Hepatocyte (in vitro differentiated cells): ENCODE data around the gene C11orf65. TPM values are rescaled to one million over a fixed set of nuclear protein-coding genes. Genes with fewer than 3 reads are reported as not detected.

Source experiments
- DNase-seq: peaks from one replicate; pipeline ENCODE4 v3.0.0-alpha.2; 2016; ENCODE audit warnings: low spot score
- H2AFZ ChIP-seq: fragments of 200-600 bp; sonication (generic); 2 replicates; pipeline ENCODE4 v1.6.0; 2016; ENCODE audit warnings: antibody characterized with exemption, mild to moderate bottlenecking
- H3K27ac ChIP-seq: fragments of 200-600 bp; sonication (generic); 2 replicates; pipeline ENCODE4 v1.5.1; 2016; ENCODE audit warnings: mild to moderate bottlenecking
- H3K27me3 ChIP-seq: fragments of 200-600 bp; sonication (generic); 2 replicates; pipeline ENCODE4 v1.6.1; 2016
- H3K36me3 ChIP-seq: fragments of 200-600 bp; sonication (generic); replicated peaks from 2 replicates; pipeline ENCODE4 v1.5.1; 2016; ENCODE audit warnings: low read depth; ENCODE audit not compliant: insufficient read depth
- H3K4me1 ChIP-seq: fragments of 200-600 bp; sonication (generic); 2 replicates; pipeline ENCODE4 v1.5.1; 2016; ENCODE audit warnings: mild to moderate bottlenecking, moderate library complexity; ENCODE audit not compliant: insufficient read depth
- H3K4me2 ChIP-seq: fragments of 200-600 bp; sonication (generic); 2 replicates; pipeline ENCODE4 v1.6.0; 2016
- H3K4me3 ChIP-seq: fragments of 200-600 bp; sonication (generic); 2 replicates; pipeline ENCODE4 v1.5.1; 2016; ENCODE audit warnings: mild to moderate bottlenecking
- H3K79me2 ChIP-seq: fragments of 200-600 bp; sonication (generic); 2 replicates; pipeline ENCODE4 v1.6.0; 2017; ENCODE audit warnings: mild to moderate bottlenecking
- H3K9me2 ChIP-seq: fragments of 200-600 bp; sonication (generic); replicated peaks from 2 replicates; pipeline ENCODE4 v1.6.0; 2017; ENCODE audit warnings: mild to moderate bottlenecking; ENCODE audit not compliant: insufficient read depth
- H3K9me3 ChIP-seq: fragments of 200-600 bp; sonication (generic); 2 replicates; pipeline ENCODE4 v1.5.1; 2016; ENCODE audit warnings: low read depth, mild to moderate bottlenecking
- H4K20me1 ChIP-seq: fragments of 200-600 bp; sonication (generic); 2 replicates; pipeline ENCODE4 v1.6.0; 2016; ENCODE audit warnings: mild to moderate bottlenecking; ENCODE audit not compliant: insufficient read depth, poor library complexity, severe bottlenecking
- EZH2 ChIP-seq: fragments of 200-600 bp; sonication (generic); IDR thresholded peaks from 2 replicates; pipeline ENCODE4 v1.6.1; 2016; ENCODE audit warnings: antibody characterized with exemption, mild to moderate bottlenecking, borderline replicate concordance
- EZH2phosphoT487 ChIP-seq: fragments of 200-600 bp; sonication (generic); IDR thresholded peaks from one replicate; pipeline ENCODE4 v1.6.1; 2018; ENCODE audit warnings: antibody characterized with exemption, mild to moderate bottlenecking, low read depth, moderate library complexity; ENCODE audit not compliant: unreplicated experiment, severe bottlenecking
- WGBS: methylation state at CpG from one replicate; pipeline ENCODE4 v1.1.6; 2016; ENCODE audit warnings: low lambda C conversion rate; ENCODE audit errors: missing lambda C conversion rate; 5-methylcytosine and 5-hydroxymethylcytosine counted together
- polyA plus RNA-seq: library from polyadenylated mRNA; unstranded; fragments of >200 nt; fragmentation: Nextera tagmentation; extraction: Ambion mirVana; gene quantifications from 2 replicates; pipeline ENCODE4 v1.2.1, GENCODE V29; 2016
- total RNA-seq: library from RNA; depleted of rRNA; stranded (reverse); fragments of >200 nt; gene quantifications from 2 replicates; pipeline ENCODE4 v1.2.3, GENCODE V29; 2014
- TF ChIP-seq, protein P1 (sequence below): fragments of 200-600 bp; sonication (generic); IDR thresholded peaks from 2 replicates; pipeline ENCODE4 v1.5.1; 2016; ENCODE audit warnings: antibody characterized with exemption, mild to moderate bottlenecking; ENCODE audit not compliant: poor library complexity

C11orf65 gene
- total and polyA plus RNA-seq, 2 experiments from 2014 or later: 0.34 to 0.50 TPM

DNA sequence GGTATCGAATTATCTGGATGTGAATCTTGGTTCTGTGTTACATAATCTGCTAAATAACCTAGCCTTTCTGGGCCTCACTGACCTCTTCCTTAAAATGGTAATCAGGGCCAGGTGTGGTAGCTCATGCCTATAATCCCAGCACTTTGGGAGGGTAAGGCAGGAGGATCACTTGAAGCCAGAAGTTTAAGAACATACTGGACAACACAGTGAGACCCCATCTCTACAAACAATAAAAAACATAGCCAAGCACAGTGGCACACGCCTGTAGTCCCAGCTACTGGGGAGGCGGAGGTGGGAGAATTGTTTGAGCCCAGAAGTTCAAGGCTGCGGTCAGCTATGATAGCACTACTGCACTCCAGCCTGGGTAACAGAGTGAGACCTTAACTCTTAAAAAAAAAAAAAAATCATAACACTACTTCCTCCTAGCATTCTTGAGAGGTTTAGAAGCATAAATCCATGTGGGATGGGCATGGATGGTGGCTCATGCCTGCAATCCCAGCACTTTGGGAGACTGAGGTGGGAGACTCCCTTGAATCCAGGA is 72.5 kb downstream of the C11orf65 start:
- Histone ChIP-seq H3K4me1 (no peaks in the 10 kb centered on the region), H3K79me2 (no peaks in the 10 kb centered on the region), H3K9me3 (no peaks in the 10 kb centered on the region), H3K27ac (no peak overlapping the region), H3K4me2 (no peak overlapping the region), H2AFZ (no peak overlapping the region), H4K20me1 (no peaks in the 10 kb centered on the region), H3K4me3 (no peak overlapping the region), H3K36me3 (no peaks in the 10 kb centered on the region), H3K9me2 (no peaks in the 10 kb centered on the region), H3K27me3 (no peaks in the 10 kb centered on the region)
- TF ChIP-seq, protein P1, sequence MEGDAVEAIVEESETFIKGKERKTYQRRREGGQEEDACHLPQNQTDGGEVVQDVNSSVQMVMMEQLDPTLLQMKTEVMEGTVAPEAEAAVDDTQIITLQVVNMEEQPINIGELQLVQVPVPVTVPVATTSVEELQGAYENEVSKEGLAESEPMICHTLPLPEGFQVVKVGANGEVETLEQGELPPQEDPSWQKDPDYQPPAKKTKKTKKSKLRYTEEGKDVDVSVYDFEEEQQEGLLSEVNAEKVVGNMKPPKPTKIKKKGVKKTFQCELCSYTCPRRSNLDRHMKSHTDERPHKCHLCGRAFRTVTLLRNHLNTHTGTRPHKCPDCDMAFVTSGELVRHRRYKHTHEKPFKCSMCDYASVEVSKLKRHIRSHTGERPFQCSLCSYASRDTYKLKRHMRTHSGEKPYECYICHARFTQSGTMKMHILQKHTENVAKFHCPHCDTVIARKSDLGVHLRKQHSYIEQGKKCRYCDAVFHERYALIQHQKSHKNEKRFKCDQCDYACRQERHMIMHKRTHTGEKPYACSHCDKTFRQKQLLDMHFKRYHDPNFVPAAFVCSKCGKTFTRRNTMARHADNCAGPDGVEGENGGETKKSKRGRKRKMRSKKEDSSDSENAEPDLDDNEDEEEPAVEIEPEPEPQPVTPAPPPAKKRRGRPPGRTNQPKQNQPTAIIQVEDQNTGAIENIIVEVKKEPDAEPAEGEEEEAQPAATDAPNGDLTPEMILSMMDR: no peak
- TF ChIP-seq EZH2phosphoT487 (no peak), EZH2 (no peak)
- 96% methylated on average over 4 of the region's 4 CpGs for WGBS
- no peak for DNase-seq

DNA sequence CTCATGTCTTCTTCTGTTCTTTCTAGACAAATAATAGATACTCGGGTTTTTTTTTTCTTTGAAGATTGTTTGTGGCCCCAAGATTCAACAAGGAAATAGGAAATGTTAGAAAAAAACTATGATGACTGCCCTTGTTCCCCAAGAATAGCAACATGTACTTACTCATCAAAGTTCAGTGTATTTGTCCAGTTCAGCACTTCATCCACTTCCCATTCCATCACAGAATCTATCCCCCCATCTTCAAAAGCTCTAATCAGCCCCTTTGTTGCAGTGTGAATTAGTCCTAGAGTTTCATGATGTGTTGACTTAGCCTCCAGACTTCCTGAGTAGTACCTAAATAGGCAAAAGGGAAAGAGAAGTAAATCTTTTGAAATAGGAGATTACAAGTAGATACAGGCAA is 74.3 kb downstream of the C11orf65 start:
- Histone ChIP-seq H2AFZ (no peak overlapping the region), H3K4me2 (no peak overlapping the region), H3K9me2 (no peaks in the 10 kb centered on the region), H3K9me3 (no peaks in the 10 kb centered on the region), H4K20me1 (no peaks in the 10 kb centered on the region), H3K79me2 (no peaks in the 10 kb centered on the region), H3K4me1 (no peaks in the 10 kb centered on the region), H3K4me3 (no peak overlapping the region), H3K27me3 (no peaks in the 10 kb centered on the region), H3K27ac (no peak overlapping the region), H3K36me3 (no peaks in the 10 kb centered on the region)
- 69% methylated on average over 1 of the region's 1 CpG for WGBS
- no peak for DNase-seq
- TF ChIP-seq EZH2: no peak
- TF ChIP-seq, protein P1: no peak
- TF ChIP-seq EZH2phosphoT487: no peak

DNA sequence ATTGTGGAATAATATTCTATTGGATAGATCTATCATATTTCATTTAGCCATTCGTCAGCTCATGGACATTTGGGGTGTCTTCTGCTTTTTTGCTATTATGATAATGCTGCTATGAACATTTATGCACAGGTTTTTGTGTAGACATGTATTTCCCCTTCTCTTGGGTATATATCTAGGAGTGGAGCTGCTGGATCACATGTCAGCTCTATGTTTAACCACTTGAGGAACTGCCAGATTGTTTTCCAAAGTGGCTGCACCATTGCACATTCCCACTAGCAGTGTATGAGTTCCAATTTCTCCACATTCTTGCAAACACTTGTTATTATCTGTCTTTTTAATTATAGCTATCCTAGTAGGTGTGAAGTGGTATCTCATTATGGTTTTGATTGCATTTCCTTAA is 75.0 kb downstream of the C11orf65 start:
- Histone ChIP-seq H3K27ac (no peak overlapping the region), H3K27me3 (no peaks in the 10 kb centered on the region), H3K4me2 (no peak overlapping the region), H3K79me2 (no peaks in the 10 kb centered on the region), H3K4me1 (no peaks in the 10 kb centered on the region), H3K9me2 (no peaks in the 10 kb centered on the region), H3K4me3 (no peak overlapping the region), H4K20me1 (no peaks in the 10 kb centered on the region), H2AFZ (no peak overlapping the region), H3K9me3 (no peaks in the 10 kb centered on the region), H3K36me3 (no peaks in the 10 kb centered on the region)
- no peak for DNase-seq
- TF ChIP-seq EZH2: no peak
- no peak for TF ChIP-seq EZH2phosphoT487
- TF ChIP-seq, protein P1: no peak
- WGBS: 95% methylated on average over 1 of the region's 1 CpG
